ENCODE results near the gene GDA.
A peak's percentile ranks its signal among the peaks of the same experiment; 100 is the strongest.
"Not testable (repeated sequence)": the region's sequence is repeated elsewhere in the genome, so short reads cannot be mapped to it uniquely, and the experiment has no call there.

Gene GDA

DNA sequence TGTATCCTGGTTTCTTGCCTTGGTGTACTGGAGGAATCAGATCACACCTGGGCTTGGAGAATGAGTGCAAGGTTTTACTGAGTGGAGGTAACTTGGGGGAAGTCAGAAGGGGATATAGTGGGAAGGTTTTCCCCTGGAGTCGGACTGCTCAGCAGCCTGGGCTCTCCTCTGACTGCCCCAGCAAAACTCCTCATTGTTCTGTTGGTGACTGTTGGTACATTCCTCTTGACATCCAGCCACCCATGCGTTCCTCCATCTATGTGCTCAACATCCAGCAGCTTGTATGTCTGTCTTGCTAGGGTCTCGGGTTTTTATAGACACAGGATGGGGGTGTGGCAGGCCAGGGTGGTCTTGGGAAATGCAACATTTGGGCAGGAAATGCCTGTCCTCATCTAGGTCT is 119.7 kb downstream of the GDA start:
- H3K4me3 ChIP-seq (ENCODE audit: low read depth, low read length) = no peak overlapping the region
- ChIA-PET POLR2A (no interaction called here), CTCF (interaction anchor here (0.6 kb wide), 1 partner anchor 244 kb away, joined by 3 read pairs; no protein-coding TSS in a partner anchor)
- TF ChIP-seq, protein P1, sequence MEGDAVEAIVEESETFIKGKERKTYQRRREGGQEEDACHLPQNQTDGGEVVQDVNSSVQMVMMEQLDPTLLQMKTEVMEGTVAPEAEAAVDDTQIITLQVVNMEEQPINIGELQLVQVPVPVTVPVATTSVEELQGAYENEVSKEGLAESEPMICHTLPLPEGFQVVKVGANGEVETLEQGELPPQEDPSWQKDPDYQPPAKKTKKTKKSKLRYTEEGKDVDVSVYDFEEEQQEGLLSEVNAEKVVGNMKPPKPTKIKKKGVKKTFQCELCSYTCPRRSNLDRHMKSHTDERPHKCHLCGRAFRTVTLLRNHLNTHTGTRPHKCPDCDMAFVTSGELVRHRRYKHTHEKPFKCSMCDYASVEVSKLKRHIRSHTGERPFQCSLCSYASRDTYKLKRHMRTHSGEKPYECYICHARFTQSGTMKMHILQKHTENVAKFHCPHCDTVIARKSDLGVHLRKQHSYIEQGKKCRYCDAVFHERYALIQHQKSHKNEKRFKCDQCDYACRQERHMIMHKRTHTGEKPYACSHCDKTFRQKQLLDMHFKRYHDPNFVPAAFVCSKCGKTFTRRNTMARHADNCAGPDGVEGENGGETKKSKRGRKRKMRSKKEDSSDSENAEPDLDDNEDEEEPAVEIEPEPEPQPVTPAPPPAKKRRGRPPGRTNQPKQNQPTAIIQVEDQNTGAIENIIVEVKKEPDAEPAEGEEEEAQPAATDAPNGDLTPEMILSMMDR (IDR thresholded peaks at IDR 0.05; ENCODE audit: insufficient read depth, low read length, missing control alignments) = no peak
- DNase-seq (ENCODE audit: low read depth, low spot score) = no peak

DNA sequence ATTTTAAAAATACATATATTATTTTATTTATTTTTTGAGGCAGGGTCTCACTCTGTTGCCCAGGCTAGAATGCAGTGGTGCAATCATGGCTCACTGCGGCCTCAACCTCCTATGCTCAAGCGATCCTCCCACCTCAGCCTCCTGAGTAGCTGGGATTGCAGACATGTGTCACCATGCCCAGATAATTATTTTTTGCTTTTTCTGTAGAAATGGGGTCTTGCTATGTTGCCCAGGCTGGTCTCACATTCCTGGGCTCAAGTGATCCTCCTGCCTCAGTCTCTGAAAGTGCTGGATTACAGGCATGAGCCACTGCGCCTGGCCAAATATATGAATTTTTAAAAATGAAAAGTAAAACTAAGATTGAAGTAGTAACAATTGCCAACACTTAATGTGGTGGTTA is 121.1 kb downstream of the GDA start:
- POLR2A ChIA-PET; DNase-seq (ENCODE audit: low read depth, low spot score); H3K4me3 ChIP-seq (ENCODE audit: low read depth, low read length): not testable (repeated sequence)
- CTCF ChIA-PET = interaction anchor here (2.4 to 7.9 kb wide), 5 partner anchors 11 to 244 kb away, joined by 8 to 238 read pairs (median 15); no protein-coding TSS in a partner anchor

DNA sequence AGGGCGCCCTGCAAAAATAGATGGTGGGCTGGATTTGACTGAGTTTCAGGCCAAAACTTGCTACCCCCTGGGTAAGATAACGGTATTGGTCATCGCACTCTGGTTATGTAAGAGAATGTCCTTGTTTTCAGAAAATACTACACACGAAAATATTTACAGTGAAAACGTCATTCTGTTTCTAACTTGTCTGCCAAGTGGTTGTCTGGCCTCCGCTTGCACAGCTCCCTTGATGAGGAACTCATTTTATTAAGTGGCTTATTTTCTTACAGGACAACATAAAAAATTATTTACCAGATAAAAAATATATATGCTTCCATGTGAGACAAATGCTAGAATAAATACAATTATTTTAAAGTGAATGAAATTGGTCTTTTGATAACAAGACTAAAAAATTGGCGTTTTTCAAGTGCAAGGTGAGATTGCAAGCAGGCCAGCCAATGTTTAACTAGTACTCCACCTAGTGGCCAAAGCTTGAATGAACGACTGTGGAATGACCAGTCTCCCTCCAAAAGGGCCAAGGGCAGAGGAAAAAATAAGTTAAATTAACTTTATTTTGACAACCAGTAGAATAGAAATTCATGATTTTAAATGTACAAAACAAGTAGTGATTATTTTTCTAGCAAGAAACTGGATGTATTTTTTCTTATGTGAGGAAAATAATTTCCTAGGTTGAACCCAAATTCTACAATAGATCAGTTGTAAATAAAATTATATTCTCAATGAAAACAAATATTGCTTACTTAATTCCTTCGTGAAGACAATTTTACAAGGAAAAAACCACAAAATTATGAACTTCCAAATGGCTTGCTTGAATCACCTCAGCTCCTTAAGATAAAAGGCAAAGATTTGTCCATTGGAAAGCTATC is 122.6 kb downstream of the GDA start:
- POLR2A ChIA-PET = no interaction called here
- H3K4me3 ChIP-seq (ENCODE audit: low read depth, low read length) = no peak overlapping the region
- DNase-seq (ENCODE audit: low read depth, low spot score) = no peak
- TF ChIP-seq, protein P1 (IDR thresholded peaks at IDR 0.05; ENCODE audit: insufficient read depth, low read length, missing control alignments) = peak; percentile 77
- CTCF ChIA-PET = interaction anchor here (0.7 to 14.3 kb wide), 31 partner anchors 9 to 987 kb away, joined by 3 to 274 read pairs (median 4); no protein-coding TSS in a partner anchor

DNA sequence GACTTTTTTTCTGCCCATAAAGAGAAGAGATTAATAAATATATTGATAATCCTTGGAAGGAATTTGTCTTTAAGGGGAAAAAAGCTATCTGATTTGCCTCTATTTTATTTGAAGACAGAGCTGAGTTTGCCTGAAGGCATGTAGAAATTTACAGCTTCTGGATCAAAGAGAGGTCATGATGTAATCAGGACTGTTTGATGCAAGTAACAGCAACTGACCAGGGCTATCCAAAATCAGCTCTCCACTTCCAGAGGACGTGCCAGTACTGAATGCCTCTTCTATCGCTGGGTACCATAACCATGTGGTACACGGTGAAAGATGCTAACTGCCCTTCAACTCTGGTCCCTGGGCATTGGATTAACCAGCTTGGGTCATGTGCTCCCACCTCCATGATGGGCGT is 125.2 kb downstream of the GDA start:
- TF ChIP-seq, protein P1 (IDR thresholded peaks at IDR 0.05; ENCODE audit: insufficient read depth, low read length, missing control alignments) = no peak
- ChIA-PET CTCF (interaction anchor here (1.0 to 14.3 kb wide), 6 partner anchors 17 to 548 kb away, joined by 3 to 274 read pairs (median 8); no protein-coding TSS in a partner anchor), POLR2A (no interaction called here)
- H3K4me3 ChIP-seq (ENCODE audit: low read depth, low read length) = no peak overlapping the region
- no peak for DNase-seq (ENCODE audit: low read depth, low spot score)

DNA sequence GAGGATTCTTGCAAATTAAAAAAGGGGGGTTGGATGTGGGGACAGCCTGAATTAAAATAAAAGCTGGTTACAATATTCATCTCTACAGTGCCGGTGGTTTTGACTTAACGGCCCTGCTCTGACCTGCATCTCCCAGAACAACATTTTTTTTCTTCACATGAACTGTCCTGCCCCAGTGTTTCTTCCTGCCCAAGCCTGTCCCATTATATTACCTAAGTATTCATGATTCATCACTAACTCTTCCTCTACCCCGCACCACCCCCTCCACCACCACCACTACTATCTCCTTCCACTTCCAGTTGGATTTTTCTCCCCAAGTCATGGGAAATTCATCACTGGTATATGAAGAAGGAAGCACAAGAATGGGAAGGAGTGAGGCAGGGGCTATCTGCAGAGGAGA is 125.7 kb downstream of the GDA start:
- no peak for DNase-seq (ENCODE audit: low read depth, low spot score)
- TF ChIP-seq, protein P1 (IDR thresholded peaks at IDR 0.05; ENCODE audit: insufficient read depth, low read length, missing control alignments) = no peak
- no peak overlapping the region for H3K4me3 ChIP-seq (ENCODE audit: low read depth, low read length)
- CTCF ChIA-PET = interaction anchor here (1.0 to 14.3 kb wide), 6 partner anchors 17 to 547 kb away, joined by 3 to 274 read pairs (median 8); no protein-coding TSS in a partner anchor
- POLR2A ChIA-PET = no interaction called here

DNA sequence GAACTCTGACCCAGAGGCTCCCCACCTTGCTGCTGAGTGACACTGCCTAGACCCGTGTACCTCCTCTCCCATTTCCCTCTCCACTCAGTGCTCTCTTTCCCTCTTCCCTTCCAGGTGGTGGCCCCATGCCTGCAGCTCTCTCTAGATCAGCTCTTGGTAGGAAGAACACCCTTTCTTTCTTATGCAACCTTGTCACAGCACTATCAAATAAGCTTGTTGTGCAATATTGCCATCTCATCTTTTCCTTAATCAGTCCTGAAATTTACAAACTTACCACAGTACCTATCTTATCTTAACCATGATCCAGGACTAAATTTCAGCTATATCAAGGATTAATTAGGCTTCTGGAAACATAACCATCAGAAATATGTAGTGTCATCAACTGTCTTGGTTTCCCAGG is 127.2 kb downstream of the GDA start:
- H3K4me3 ChIP-seq (ENCODE audit: low read depth, low read length) = no peak overlapping the region
- CTCF ChIA-PET = interaction anchor here (0.7 to 14.3 kb wide), 4 partner anchors 17 to 546 kb away, joined by 3 to 274 read pairs (median 170); no protein-coding TSS in a partner anchor
- TF ChIP-seq, protein P1 (IDR thresholded peaks at IDR 0.05; ENCODE audit: insufficient read depth, low read length, missing control alignments) = no peak
- no peak for DNase-seq (ENCODE audit: low read depth, low spot score)
- POLR2A ChIA-PET = no interaction called here
